Suprapubic skin (tissue), 4 donors: ENCODE results near the gene JKAMP.

Experiments used
- CTCF ChIP-seq, 2 donors: fragments of 200-600 bp in 1 of 2; fragments of 450-650 bp in 1 of 2; sonication (generic) in 1 of 2; IDR thresholded peaks; one replicate each; pipeline ENCODE4 v1.5.1; 2016 to 2019; ENCODE audit warnings: antibody characterized with exemption in 2 of 2, mild to moderate bottlenecking in 1 of 2, moderate library complexity in 1 of 2
- EP300 ChIP-seq: sonication (generic); formaldehyde crosslinking; IDR thresholded peaks from one replicate; pipeline ENCODE4 v1.6.1; 2017; ENCODE audit warnings: antibody characterized with exemption
- POLR2A ChIP-seq, 2 donors: fragments of 450-650 bp; IDR thresholded peaks; one replicate each; pipeline ENCODE4 v1.6.1; 2017; ENCODE audit warnings: antibody characterized with exemption in 2 of 2, mild to moderate bottlenecking in 2 of 2, moderate library complexity in 2 of 2
- POLR2AphosphoS5 ChIP-seq, 3 donors: sonication (generic); formaldehyde crosslinking; IDR thresholded peaks; one replicate each; pipeline ENCODE4 v1.6.1; 2017; ENCODE audit warnings: antibody characterized with exemption in 3 of 3

GRCh38 chr14:59481407-59481806, 2.9 kb upstream of the JKAMP start:
- no peak for TF ChIP-seq POLR2A (IDR thresholded peaks at IDR 0.05)
- TF ChIP-seq CTCF (IDR thresholded peaks at IDR 0.05): no peak
- TF ChIP-seq POLR2AphosphoS5 (IDR thresholded peaks at IDR 0.05): no peak
- no peak for TF ChIP-seq EP300
